Stimulated activated CD8-positive, alpha-beta memory T cell treated with anti-CD3 and anti-CD28 coated beads, Interleukin-12 subunit alpha, Interleukin-12 subunit beta, amount 100 ng/mL, for 4 hours (primary cell): ENCODE results near the gene MBOAT1.

Experiments
- DNase-seq: peaks from one replicate; pipeline ENCODE4 v3.0.0-alpha.2; 2020; ENCODE audit warnings: low read depth

MBOAT1 gene

DNA sequence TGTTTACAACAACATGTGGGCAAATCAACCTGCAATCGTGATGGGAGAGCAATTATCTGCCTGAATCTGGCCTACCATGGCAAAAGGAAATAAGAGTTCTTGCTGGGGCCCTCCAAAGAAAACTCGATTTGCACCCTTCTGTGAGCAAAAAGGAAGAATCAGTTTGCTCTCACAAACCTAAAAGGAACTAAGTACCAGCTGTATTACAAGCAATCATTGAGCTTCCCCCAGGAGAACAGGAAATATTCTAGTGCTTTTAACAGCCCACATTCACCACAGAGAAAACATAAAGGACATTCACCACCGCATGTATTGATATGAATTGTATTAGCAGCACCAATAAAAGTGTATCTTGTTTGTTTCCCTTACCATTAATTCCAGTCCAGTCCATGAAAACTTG, 75.0 kb downstream of the MBOAT1 start:
- no peak for DNase-seq

DNA sequence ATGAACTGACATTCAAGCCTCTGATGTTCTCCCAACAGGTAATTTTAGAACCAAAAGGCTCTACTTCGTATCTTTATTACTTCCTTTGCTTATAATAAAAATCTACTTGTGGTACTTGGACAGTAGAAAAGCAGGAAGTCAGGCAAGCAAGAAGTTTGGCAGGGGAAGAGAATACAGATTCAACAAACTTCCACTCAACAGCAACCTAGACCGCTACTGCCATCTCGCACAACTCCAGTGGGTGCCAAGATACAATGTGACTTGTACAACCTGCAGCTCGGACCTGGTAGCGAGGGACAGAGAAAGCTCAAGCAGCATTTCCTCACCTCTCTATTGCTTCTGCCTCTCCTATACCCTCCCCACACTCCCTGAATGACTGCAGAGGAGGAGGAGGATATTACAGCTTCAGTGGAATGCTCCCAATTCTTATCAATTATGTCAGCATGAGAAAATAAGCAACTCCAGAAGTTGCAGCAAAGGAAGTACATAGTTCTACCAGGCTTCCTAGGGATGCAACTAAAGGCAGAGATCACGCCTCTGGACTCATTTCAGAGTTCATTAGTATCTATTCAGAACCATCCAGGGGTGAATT, 76.5 kb downstream of the MBOAT1 start:
- no peak for DNase-seq

DNA sequence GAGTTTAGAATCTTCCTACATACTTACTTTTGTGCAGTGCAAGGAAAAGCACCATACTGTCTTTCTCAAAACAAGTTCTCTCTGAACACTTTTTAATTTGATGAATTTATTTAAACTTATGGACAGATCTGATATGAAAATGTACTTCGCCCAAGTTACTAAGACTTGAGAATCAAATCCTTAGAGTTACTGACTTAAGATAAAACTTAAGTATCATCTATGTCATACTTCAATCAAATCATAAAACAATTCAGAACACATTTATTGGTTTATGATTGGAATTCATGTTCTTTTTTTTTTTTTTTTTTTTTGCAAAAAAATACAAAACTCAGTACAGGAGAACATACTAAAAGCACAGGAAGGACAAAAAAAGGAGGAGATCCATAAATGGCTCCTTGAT, 77.7 kb downstream of the MBOAT1 start:
- DNase-seq: no peak

DNA sequence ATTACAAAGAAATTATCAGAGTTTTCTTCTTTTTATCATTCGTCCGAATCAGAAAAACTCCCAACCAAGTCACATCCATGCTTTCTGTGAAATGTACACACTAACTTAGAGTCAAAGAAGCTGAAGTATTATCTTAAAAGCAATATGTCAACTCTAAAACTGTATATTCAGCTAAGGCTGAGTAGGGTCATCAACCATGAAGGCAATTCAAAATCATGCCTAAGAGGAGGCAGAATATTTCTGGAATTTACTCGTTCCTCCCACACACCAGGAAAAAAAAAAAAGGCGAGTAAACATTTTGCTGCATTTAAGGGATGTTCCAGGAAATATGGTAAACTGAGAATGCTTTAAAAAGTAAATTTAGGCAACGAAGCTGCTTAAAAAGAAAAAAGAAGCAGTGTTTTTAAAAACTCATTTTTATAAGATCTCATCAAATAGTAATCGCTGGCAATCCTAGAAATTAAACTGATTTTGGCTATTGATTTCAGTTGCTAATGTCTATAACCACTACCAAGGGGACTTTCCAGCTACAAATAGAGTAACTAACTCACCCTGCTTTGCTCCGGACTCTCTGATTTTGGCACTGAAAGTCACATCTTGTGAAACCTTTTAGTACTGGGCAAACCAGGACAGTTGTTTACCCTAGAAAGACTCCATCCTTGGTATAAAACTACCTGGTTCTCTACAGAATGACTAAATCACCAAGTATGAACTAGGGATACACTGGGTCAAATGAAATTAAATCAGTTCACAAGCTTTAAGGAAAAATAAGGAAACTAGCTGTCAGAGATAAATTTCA, 82.8 kb downstream of the MBOAT1 start:
- DNase-seq: no peak

DNA sequence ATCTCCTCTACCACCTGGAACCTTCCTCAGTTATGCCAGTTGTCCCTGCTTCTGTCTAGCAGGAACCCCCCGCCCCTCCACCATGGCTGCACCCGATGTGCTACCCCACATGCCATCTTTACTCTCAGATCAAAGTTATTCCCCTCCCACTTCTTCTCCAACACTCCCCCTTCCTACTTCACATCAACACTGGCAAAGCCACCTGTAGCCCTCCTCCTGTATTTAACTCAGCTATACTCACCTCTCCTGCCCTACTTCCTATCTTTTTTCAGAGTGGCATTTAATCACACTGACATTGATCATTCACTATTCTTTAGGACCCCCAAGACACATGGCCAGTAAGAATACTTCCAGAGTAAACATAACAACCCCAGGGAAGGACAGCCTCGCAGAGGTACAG, 84.3 kb downstream of the MBOAT1 start:
- DNase-seq: no peak

DNA sequence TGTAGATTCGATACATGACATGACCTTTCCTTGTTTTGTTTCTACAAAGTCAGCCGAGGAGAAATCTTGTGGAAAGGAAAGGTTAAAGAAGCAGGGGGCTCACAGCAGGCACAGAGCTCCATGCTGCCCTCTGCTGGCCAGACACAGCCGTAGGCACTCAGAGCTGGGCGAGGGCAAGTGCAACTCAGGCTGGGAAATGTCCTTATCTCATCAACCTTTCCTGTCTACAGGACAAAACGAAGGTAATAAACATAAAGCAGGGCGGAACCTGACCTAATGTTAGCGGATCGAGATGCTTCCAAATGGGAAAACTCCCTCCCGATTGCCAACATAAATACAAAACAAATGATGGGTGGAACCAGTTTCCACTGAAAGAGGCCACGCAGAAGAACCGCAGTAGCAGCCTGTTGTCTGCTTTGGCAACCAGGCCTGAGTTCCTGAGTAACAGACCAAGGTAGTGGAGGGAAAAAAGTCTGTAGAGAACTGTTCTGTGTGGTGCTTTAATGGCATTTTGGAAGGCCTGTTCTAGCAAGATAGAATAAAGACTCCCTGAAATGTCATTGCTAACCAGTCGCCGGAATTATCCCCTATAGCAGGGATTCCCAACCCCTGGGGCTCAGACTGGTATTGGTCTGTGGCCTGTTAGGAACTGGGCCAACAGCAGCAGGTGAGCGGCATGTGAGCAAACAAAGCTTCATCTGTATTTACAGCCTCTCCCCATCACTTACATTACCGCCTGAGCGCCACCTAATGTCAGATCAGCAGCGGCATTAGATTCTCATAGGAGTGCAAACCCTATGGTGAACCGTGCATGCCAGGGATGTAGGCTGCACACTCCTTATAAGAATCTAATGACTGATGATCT, 85.2 kb downstream of the MBOAT1 start:
- DNase-seq: peak; percentile 20

DNA sequence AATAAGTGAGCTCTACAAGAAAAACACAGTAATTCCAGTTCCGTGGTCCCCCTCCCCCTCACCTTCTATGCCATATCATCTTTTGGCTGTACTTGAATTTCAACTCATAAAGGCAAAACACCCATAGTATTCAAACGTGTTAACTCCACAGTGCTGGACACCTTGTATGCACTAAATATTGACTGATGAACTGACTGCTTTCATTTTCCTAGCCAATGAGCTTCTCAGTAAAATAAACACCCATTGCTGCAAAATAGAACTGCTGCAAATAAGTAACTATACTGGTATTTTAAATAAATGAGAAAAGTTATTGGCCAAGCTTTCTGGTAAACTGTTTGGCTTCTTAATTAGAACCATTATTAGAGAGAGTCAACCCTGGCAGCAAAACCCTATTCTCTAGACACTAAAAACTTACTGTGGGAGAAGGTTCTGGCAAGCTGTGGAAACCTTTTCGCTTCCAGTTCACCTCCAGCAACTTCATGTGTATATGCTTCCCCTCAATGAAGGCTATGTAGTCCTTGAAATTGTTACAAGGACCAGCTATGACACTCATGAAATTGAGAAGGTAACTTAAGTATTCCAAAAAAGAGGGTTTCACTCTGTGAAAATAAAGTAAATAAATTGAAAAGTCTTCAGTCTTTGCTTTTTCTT, 86.0 kb downstream of the MBOAT1 start:
- no peak for DNase-seq

DNA sequence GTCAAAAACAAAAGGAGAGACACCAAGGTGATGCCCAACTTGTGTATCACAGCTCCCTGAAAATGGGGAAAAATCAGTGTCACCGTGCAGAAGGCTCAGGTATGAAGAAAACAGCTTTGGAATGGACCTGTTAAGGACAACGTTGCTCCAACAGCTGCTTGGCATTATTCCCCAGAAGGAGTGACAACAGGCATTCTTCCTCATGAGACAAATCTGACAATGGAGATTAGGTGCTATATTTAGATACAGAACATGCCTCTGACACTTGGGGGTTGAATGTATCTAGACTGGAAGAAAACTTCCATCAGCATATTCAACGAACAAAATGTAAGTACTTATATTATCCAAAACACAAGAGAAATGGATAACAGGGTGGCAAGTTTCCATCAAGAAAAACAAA, 87.7 kb downstream of the MBOAT1 start:
- DNase-seq: no peak

DNA sequence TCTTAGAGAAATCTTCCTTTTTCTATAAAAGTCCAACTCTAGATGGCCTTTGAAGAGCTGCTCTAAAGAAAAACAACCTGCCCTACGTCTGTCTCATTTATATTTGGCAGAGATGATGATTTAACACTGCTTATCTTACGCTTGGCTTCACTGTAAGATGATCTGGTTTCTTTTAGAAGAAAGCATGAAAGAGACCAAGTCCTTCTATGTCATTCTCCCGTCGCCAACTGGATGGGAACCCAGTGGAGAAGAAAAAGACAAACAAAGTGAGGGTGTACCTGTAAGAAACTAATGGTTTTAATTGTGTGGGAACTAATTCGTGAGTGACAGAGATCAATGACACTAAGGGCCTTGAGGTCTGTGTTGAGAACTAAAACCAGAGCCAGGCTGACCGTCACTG, 92.8 kb downstream of the MBOAT1 start:
- DNase-seq: no peak

DNA sequence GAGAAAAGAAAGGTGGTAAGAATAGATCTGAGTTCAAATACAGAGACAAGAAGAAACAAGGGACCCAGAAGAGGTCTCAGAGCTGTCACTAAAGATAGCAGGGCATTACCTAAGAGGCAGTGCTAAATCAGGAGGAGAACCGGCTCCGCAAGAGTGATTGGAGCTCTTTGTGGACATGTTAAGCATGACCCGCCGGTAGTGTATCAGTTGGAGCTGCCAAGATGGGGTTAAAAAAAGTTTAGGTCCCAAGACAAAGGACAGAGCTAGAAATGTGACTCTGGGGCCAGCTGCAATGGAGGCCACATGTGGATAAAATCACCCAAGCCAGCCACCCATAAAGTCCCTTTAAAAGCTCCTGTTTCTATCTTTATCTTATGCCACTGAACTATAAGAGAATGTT, 93.4 kb downstream of the MBOAT1 start:
- no peak for DNase-seq

DNA sequence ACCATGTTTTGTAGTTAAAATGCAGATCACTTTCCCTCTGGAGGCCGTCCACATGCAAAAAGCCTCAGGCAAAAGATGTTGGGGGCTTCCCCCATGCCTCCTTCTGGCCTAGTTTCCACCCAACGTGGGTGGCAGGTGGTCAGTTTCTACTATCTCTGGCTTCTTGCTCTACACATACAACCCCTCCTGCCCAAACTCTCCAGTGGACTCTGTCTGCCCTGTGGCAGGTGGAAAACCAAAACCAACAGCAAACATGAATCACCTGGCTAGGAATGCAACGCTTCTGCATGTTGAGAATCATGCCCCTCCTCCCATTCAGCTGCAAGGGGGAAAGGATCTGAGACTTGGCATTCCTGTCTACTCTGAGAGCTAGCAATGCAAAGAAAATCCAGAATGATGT, 94.8 kb downstream of the MBOAT1 start:
- no peak for DNase-seq

DNA sequence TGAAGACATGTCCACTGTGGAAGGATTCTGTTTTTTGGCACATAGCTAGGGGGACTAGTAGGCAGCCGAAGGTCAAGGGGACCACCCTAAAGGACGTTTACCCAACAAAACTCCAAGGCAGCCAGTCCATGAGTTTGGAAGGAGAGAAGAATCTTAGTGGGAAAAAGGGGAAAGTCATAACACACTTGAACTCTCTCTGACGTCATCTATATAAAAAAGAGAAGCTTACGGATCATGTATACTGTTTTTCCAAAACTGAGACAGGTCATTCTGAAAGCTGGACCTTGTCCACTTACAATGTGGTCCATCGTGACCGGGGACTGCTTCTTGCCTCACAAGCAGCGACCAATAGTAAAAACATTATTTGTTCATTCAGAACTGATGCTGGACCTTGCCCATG, 95.5 kb downstream of the MBOAT1 start:
- DNase-seq: no peak

DNA sequence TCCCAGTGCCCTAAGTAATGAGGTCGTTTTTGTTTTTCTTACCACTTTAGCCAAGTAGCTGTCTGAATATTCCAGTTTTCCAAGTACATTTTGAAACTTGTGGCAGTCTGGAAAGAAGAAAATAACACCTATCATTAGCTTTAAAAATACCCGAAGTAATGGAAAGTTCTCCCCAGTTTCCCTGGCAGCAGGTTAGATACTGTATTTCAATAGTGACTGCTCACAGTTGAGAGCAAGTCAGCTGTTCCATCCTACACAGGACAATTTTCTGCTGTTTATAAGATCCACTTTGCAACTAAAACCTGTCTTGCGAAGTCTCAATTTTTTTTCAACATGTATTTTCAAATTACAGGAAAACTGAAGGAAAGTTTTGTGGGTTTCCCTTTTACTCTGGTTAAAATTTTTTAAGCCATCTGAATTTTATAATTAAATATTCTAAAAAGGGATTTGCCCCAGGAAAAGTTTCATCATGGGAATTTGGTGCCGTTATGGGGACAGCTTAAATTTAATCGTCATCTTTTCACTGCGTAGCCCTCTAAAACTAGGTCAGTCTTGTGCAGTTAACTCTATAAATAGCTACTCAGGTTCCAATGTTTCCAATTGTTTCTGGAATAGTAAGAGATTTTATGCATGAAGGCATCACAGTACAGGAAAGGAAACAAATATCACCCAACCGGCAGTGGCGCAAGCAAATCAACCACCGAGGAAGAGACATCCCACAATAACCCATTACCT, 96.9 kb downstream of the MBOAT1 start:
- DNase-seq: no peak

DNA sequence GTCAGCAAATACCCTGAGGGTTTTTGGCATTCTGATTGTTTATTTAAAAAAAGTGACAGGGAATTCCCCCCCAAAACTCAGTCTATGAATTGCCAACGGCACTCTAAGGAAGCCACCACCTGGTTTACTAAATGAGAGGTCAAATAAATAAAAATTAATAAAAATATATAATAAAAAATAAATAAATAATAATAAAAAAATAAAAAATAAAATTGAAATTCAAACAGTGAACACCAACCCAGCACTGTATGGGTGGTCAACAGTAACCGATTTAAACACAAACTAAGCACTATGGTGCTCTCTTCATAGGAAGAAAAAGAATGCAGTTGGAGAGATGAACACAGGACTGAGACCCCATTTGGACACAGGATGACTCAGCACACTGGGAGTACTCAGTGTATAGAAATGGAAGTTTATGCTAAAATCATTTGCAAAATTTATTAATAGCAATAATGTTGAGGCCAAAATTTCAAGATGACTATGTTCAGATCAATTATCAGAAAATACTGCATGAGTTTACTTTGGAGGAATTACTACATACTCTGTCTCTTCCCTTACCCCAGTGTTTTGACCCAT, 98.5 kb downstream of the MBOAT1 start:
- DNase-seq: no peak

DNA sequence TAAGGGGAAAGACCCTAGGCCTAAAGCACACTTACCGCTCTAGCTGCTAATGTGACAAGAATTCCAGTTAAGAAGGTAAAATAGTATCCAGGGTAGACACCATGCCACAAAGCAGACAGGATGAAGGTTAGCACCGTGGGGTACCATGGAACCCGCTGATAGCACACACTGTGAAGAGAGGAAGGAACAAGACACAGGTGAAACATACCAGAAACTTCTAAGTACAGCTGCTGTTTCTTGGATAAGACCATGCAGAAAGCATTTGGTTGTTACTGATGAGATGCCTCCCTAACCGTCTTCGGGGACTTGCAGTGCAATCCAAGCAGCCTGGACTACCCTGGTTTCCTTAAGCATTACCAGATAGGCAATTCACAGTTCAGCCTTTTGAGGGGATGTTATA, 99.4 kb downstream of the MBOAT1 start:
- no peak for DNase-seq

DNA sequence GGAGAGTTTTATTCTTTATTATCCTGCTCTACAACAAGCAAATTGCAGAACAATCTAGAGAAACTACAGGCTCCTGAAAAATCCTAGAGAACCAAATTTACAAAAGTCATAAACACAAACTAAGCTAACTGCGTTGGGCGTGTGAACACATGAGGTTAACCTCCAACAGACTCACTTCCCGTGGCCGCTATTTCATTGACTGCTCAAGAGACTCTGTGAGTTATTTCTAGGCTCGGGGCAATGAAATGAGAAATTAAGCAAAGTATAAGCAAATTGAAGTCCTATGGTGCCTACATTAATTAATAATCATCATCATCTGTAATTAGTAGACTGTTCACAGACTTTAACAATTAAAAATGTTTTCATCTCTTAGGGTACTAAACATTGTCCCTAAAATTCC, 100.0 kb downstream of the MBOAT1 start:
- no peak for DNase-seq

DNA sequence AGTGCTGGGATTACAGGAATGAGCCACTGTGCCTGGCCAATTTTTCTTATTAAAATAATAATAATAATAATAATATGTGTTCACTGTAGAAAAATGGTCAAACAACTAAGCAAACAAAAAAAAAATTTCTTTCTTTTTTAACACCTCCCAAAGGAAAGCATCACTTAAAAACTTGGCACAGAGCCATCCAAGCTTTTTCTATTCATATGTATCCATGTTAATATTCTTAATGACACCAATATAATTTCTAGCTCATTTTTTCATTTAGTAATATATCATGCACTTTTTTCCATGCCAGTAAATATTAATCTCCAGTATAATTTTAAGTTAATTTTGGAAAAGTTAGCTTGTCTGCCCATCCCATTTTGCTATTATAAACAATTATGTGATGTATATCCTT, 101.8 kb downstream of the MBOAT1 start:
- DNase-seq: no peak

DNA sequence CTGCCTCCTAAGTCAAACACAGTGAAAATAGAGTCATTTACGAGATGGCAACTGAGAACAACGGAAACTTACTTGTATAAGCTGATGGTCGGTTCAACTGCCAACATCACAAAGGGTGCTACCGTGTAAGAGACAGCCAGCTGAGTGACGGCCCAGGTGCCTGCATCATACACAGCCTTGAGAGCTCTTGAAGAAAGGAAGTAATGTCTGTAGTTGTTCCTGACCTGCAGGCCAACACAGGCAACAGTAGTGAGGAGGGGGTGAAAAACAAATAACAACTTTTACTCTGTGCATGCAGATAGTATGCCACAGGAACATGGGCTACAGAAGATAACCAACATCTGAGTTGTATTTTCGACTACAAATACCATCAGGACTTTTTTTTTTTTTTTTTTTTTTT, 102.7 kb downstream of the MBOAT1 start:
- DNase-seq: no peak

DNA sequence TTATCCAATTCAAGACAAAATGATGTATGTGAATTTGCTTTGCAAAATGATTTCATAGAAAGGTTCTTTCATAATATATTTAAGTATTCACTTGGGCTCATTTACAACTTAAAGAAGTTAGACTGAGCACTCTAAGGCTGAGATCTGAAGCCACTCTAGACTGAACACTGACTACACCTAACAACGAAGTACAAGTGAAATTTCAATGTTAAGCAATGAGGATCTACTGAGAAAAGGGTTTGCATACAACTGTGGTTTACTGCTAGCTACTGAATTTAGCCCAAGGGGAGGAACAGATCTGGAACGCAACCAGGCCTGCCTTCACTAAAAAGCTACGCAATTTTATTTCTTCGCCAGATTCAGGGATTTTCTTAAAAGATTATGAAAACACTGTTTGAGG, 106.4 kb downstream of the MBOAT1 start:
- DNase-seq: no peak

DNA sequence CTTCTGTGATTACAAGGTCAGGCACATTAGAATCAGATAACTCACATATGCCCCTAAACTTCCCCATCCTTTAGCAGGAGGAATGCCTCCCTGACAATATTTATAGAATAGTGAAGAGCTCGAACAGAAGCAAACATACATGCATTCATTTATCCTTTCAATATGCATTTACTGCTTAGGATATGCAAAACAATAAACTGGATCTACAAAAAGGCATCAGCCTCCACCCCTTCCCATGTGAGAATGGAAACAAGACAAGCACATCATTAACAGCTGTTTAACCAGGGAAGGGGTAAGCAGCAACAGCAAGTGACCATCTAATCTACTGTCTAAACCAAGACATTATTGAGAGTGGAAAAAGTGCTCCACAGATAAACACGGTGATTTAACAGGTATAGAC, 107.6 kb downstream of the MBOAT1 start:
- no peak for DNase-seq

DNA sequence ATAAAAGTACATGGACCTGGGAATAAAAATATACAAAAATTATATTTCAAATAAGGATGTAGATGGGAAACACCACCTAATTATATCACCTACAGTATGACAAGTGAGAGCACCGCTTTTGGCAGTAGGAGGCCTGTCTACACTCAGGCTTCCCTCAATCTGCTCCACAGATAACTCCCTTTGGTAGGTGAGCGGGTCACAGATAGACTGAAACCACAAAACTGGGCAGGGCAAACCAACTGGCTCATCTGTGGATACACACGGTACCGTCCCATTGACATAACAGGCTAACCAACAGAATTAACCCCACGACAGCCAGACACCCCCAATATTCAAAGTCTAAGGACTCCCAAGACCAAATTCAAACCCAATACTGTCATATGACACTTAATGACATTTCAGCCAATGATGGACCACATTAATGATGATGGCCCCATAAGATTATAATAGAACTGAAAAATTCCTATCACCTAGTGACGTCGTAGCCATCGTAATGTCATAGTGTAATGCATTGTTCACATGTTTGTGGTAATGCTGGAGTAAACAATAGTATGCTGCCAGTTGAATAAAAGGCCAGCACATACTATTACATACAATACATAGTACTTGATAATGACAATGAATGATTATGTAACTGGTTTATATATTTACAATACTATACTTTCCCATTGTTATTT, 109.7 kb downstream of the MBOAT1 start:
- no peak for DNase-seq
